GM18909 (cell line): ENCODE measurements around the gene LILRA6.
"Not testable (repeated sequence)": the region's sequence is repeated elsewhere in the genome, so short reads cannot be mapped to it uniquely, and the experiment has no call there.

Source experiments
- ATAC-seq: cut with Tn5 transposase; IDR thresholded peaks from one replicate; pipeline ENCODE4 v1.9.1; 2021; ENCODE audit warnings: mild to moderate bottlenecking; ENCODE audit not compliant: unreplicated experiment, poor library complexity

Gene LILRA6

DNA sequence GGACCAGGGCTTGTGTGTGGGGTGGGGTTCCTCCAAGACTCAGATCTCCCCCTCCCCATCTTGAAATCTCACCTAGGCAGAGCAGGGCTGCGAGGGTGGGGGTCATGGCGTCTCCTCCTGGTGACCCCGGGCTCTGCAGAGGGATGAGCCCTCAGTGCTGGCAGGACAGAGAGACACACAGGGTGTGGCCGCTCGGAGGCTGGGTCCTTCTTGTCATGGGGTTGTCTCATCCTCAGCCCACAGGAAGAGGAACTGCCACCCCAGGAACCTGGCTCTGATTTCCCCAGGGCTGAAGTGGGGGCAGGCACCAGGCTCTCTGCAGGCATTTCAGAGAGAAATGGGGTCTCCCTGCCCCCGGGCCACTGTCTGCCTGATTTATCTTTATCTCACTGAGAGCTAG is at the start of gene LILRA6:
TSS of gene LILRA6 (minus strand) at position 145 of the 400 bp plus-strand sequence.
- not testable (repeated sequence) for ATAC-seq

DNA sequence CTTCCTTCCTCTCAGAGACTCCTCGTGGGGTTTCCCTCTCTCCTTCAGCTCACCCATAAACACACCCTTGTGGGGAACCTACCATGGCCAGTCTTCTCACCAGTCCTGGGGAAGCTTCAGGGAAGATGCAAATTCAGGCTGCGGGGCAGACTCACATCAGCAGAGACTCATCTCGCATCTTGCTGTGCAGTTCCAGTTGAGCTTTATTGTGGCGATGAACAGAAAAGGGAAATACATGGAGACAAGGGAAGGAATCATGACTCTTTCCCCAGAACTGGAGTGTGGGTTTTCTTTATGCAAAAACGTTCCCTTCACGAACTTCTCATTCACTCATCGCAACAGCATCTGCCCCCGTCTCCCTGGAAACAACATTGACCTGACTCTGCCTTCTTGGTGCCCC is 46.6 kb upstream of the LILRA6 start:
- not testable (repeated sequence) for ATAC-seq

DNA sequence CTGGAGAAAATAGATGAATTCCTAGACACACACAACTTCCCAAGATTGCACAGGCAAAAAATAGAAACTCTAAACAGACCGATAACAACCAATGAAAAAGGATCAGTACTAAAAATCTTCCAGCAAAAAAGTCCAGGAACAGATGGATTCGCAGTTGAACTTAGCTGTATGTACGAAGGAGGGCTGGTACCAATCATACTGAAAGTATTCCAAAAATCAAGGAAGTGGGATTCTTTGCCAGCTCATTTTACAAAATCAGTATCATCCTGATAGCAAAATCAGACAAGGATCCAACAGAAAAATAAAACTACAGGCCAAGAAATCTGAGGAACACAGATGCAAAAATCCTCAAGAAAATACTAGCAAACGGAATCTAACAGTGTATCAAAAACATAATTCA is 44.9 kb upstream of the LILRA6 start:
- ATAC-seq: no peak

GRCh38 chr19:54286283-54286682 is 43.7 kb upstream of the LILRA6 start:
- not testable (repeated sequence) for ATAC-seq

DNA sequence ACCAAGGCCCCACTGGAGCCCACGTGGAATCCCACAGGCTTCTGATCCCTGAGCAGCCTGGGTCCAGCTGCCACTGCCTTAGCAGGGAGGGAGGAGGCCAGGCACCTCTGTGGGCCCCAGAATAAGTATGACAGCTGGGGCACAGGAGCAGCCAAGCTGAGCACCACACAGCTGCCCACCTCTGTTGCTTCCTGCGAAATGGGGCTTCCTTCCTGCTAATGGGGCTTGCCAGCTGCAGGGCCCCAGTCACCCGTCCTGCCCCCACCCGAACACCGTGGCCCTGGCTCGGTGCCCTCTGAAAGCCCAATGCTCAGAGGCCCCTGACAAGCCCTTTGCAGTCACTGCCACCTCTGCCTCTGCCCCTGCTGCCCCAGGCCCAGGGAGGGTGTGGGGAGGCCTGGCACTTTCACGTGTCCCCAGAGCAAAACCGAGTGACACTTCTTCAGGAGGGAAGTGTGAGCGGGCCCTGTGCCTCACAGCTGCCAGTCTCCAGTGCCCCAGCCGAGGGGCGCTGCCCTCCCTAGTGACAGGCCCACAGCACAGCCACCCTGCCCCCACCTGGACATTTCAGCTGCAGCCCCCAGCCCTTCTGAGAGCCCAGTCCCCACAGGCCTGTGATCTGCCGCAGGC is 43.0 kb upstream of the LILRA6 start:
- ATAC-seq: not testable (repeated sequence)

DNA sequence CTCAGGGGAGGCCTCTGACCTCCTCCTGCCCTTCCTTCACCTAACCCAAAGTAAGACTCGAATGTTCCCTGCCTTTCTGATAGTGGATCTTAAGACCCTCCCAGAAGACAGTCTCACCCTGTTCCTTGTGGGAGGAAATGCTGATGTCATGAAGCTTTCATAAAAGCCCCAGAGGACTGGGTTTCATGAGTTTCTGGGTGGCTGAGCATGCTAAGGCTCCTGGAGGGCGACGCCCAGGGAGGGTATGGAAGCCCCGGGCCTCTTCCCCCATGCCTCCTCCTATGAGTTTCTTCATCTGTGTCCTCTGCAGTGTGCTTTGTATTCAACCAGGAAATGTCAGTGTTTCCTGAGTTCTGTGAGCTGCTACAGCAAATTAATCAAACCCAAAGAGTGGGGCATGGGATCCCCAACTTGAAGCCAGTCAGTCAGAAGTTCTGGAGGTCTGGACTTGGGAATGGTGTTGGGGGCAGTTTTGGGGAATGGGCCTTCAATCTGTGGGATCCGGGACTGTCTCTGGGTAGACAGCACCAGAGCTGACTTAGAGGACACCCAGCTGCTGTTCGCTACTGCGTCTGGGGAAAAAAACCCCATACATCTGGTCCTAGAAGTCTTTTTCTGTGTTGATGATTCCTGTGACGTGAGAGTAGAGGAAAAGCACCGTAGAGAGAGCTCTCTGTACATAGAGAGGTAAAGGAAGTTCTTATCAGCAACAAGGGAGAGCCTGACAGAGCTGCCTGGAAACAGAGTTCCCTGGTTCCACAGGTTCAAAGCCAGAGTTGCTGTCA is 40.3 kb upstream of the LILRA6 start:
- ATAC-seq: no peak

DNA sequence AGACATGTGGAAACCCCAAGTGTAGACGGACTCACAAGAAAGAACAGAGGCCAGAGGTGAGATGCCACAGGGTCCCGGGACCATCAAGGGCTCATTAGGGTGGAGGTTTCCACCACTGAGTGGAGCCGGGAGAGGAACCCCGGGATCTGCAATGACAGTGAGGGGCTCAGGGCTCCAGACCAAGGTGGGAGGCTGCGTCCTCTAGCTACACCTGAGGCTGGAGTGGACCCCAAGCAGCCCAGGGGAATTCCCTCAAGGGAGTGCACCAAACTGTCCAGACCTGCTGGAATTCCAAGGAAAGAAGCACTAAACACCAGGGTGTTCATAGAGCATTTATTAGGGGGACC is 39.1 kb upstream of the LILRA6 start:
- ATAC-seq: not testable (repeated sequence)

DNA sequence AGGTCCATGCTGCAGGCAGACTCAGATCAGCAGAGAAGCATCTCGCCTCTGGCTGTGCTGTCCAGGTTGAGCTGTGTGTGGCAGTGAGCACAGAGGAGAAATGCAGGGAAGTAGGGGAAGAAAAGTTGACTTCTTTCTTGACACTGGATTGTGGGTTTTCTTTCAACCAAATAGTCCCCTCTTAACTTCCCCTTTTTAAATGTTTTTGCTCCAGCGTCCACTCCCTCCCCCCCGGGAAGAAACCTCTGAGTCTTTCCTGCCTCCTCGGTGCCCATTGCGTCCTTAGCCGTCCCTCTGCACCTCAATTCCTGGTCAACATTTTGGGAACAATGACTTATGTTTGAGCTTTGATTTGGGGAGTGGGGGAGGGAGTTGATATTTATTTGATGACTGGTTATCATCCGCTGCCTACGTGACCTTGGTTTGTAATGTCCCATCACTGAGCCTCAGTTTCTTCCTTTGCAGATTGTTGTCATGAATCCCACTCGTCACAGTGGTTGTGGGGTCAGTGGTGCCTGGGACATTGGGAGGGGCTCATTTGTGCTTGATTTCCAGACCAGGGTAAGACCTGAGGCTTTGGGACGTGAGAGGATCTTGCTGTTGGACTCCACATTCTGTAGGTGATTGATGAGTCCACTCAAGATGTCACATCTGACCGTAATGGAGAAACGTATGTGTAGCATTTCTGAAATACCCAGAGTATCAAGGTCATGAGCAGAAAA is 38.6 kb upstream of the LILRA6 start, which contains the start of gene LILRB2:
TSS of gene LILRB2 (minus strand) at position 104 of the 722 bp plus-strand sequence. CDS start 614 bp downstream, outside the sequence.
- ATAC-seq: no peak

DNA sequence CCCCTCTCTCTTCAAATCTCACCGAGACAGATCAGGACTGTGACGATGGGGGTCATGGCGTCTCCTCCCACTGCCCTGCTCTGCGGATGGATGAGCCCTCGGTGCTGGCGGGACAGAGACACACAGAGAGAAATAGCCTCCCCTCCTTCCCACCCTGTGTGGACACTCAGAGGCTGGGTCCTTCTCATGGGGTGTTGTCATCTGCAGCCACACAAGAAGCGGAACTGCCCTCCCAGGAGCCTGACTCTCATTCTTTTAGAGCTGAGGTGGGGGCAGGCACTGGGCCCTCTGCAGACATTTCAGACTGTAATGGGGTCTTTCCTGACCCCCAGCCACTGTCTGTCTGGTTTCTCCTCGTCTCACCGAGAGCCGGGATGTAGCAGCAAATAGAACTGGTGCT is 37.9 kb upstream of the LILRA6 start:
- ATAC-seq: not testable (repeated sequence)

GRCh38 chr19:54280025-54280424 is 37.4 kb upstream of the LILRA6 start:
- ATAC-seq: not testable (repeated sequence)

- no peak for ATAC-seq
These were observed 36.9 kb upstream of the LILRA6 start for GRCh38 chr19:54279406-54279962.

DNA sequence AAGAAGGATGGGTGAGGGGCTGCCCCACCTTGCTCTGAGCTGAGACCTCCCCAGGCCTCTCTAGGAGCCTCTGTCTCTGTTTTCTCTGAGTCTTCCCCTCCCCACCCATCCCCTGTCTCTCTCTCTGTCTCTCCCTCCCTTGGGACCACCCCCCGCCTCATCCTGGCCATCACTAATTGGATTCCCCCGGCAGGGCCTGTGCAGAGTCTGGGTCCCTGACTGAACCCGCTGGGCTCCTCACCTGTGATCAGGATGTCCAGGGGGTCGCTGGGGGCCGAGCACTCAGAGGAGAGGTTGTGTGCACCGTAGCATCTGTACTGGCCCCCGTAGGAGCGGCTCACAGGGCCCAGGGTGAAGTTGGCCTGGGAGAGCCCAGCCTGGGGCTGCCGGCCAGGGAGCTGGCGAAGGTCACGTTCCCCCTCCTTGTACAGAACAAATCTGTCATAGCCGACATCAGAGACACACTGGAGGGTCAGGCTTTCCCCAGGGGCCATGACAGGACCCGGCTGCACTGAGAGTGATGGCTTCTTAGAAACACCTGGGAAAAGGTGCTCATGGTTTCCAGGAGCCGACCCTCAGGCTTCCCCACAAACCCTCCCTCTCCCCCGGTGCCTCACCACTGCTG is 36.1 kb upstream of the LILRA6 start:
- not testable (repeated sequence) for ATAC-seq

DNA sequence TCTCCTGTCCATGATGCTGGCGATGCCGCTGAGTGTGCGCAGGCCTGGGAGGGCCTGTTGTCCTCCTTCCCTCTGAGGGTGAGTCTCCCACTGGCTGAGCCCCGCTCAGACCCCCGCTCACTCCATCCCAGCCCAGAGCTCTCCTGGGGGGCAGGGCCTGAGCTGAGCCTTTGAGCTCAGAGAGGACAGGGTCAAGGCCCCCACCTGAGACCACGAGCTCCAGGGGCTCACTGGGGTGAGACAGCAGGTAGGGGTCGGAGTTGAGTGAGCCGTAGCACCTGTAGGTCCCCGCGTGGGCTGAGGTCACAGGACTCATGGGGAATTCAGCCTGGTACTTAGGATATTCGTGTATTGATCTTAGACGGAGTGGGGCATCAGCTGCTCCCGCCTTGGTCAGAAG is 35.5 kb upstream of the LILRA6 start:
- ATAC-seq: not testable (repeated sequence)

- not testable (repeated sequence) for ATAC-seq
These were observed 34.6 kb upstream of the LILRA6 start for GRCh38 chr19:54277111-54277615.

GRCh38 chr19:54275951-54276350 is 33.4 kb upstream of the LILRA6 start:
- no peak for ATAC-seq

- ATAC-seq: not testable (repeated sequence)
These were observed 31.9 kb upstream of the LILRA6 start for GRCh38 chr19:54274516-54274915.

GRCh38 chr19:54273821-54274220 is 31.2 kb upstream of the LILRA6 start:
- ATAC-seq: no peak

- ATAC-seq: not testable (repeated sequence)
These were observed 29.6 kb upstream of the LILRA6 start for GRCh38 chr19:54272181-54272580.

GRCh38 chr19:54271587-54271986 is 29.0 kb upstream of the LILRA6 start:
- ATAC-seq: not testable (repeated sequence)

GRCh38 chr19:54271106-54271505 is 28.5 kb upstream of the LILRA6 start:
- no peak for ATAC-seq
